ENCODE results near the gene KSR2.

Gene KSR2

DNA sequence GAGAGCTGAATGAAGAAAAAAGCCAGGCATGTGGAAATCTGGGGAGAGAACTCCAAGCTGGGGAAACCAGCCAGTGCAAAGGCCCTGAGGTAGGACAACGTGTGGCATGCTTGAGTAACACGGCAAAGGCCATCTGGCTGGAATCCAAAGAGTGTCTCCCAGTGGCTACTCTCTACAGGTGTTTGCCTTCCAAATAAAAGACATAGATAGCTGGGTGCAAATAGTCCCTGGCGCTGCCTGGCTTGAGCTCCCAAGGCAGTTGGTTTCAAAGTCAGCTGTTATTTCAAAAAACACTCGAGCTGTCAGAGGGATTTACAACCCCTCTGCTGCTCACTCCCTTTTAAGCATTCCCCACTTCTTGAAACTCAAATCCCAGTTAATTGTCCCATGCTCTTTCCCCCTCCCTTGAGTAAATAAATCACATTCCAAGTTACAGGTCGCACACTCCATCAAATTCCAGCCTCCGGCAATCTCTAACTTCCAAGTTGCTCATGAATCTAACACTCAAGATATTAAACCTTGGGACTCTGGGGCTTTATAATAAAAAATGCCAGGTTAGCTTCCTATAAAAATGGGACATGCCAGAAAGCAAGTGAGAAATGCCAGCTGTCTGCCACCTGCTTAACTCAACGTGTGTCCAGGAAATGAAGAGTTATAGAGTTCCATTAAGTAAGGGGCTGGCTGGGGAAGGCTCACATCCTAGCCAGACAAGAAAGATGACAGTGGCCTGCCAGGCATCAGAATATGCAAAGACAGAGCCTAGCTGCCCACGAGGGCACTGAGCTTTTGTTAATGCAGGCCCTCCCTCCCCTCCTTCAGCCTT lies 473.7 kb downstream of the KSR2 start:
- no peak for DNase-seq (ENCODE audit: low spot score)

DNA sequence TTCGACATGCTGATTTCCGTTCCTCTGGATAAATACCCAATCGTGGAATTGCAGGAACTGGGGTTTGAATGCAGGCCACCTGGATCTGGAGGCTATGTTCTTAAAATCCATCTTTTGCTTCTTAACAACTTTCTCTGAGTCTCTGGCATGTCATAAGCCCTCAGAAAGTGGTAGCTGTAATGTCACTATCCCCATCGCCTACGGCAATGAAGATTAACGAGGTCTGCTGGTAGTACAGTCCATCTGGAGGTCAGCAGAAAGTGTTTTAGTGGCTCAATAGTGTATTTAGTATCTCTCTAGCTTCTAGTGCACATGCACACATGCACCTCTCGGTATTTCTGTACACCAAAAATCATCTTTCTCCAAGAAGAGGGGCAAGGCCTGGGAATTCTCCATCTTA lies 477.1 kb downstream of the KSR2 start:
- DNase-seq (ENCODE audit: low spot score), result no peak

DNA sequence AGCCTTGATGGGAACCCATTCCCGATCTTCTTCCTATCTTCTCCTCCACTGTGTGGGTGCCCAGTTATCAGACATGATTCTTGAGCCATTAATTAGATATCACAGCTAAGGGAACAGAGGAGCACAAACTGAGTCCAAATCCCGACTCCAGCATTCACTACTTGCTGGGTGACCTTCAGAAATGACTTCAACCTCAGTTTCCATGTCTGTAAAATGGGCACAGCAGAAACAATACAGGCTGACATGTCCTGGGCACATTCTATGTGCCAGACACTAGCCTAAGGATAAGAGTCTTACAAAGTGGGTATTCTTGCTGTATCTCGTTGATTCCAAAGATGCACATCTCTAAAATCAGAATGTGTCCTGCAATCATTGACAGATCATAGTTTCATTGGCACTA lies 478.7 kb downstream of the KSR2 start:
- no peak for DNase-seq (ENCODE audit: low spot score)

DNA sequence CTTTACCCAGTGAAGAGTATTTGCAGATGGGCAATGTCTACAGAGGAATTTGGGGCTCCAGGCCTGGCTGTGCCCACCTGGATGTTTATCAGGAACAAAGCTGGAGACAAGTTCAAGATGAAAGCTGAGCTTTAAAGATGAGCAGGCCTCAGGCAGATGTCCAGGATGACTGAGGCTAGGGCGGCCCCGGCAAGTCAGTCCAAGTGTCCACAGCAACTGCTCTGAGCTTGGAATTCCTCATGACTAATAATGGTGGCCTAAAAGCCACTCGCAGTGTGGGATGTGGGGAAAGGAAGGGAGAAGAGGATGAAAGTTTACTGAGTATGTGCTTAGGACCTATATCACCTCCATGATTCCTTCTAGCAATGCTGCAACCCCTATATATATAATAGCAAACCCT lies 479.1 kb downstream of the KSR2 start:
- DNase-seq (ENCODE audit: low spot score), result no peak

DNA sequence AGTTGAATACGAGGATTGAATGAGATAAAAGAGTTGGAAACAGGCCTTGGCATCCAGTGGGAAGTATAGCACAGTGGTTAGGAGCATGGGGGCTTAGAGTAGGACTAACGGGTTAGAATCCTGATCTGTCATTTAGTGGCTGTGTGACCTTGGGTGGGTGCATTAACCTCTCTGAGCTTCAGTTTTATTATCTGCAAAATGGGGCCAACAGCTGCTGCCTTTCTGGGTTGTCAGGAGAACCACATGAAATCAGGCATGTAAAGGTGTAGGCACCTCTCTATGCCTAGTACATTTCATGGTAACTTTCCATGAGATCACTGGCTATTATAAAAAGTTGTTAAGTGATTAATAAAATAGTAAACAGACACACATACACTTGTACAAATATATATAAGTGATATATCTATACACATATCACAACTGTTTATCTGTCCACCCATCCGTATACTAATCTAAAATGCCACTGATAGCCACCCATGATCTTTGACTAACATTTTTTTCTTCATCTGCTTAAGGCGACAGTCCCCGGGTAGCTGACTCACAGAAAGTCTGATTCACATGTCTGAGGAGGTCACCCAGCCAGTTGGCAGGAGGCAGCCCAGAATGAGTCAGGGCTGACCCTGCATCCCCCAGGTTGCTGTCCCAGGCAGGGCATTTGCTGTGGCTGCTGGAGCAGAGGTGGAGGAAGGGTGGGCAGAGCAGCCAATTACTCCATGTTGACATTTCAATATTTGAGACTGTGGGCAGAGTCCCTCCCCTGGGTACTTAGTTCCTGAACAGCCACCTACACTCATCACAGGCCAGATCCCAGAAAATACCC lies 481.7 kb downstream of the KSR2 start:
- DNase-seq (ENCODE audit: low spot score), result peak; percentile 26

DNA sequence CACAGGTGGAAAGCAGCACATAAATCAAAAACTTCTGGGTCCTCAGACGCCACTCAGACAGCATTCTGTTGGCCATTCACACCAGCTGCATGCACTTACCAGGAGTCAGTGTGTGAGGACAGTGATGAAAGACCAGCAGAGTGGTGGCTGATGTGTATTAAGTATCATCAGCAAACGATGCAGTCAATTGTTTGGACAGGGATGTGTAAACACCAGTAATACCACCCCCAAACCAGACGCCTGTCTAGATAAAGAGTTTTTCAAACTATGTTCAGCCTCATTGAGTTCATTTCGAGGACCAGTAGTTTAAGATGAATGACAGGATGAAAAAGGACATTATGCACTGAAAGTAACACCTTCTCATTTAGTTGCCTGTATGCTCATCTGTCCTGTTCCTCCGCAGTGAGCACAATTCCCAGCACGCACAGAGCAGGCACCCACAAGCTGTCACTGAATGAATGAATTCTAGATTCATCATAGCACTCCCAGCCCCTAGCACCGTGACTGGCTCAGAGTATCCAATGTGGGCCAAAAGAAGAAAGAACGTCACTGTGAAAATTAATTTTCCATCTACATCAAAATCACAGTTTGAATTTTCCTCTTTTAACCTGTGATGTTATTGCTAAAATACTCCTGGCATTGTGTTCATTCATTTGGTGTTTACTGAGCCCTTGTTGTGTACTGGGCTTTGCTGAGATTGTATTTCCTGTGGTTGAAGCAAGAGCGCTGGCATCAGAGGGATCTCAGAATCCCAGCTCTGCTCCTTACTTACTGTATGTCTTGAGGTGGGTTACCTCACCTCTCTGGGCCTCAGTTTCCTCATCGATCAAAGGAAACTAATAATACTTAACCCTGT lies 482.6 kb downstream of the KSR2 start:
- no peak for DNase-seq (ENCODE audit: low spot score)

DNA sequence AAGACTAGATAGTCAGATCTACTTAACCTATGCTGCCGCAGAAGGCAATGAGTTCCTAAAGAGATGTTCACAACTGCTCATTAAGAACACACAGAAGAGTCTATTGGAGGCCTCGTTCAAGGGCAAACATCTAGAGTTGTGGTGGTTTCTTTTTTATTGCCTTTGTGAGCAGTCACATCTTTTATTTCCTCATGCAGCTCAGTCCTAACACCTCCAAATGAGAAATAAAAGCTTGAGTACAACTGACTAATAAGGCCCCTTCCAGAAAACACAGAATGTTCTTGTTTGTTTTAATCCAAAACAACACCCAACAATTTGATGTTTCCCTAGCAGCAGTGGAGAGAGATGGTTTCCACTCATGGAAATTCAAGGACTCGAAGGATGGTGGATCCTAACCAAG lies 483.9 kb downstream of the KSR2 start:
- DNase-seq (ENCODE audit: low spot score), result no peak

DNA sequence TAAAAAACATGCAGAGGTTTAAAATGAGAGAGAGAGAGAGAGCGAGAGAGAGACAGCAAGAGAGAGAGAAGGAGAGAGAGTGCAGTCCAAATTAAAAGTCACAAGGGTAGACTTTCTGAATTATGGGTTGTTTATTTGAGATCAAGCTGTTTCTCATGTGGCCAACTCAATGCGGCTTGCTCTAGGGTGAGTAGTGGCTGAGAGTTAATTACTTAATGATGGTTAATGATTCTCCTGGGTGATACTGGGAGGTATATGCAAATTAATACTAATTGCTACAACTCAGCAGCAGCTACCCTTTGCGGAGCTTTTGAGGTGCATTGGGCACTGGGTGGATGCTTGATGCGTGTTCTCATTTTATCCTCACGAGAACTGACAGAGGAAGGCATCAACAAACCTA lies 485.3 kb downstream of the KSR2 start:
- no peak for DNase-seq (ENCODE audit: low spot score)

DNA sequence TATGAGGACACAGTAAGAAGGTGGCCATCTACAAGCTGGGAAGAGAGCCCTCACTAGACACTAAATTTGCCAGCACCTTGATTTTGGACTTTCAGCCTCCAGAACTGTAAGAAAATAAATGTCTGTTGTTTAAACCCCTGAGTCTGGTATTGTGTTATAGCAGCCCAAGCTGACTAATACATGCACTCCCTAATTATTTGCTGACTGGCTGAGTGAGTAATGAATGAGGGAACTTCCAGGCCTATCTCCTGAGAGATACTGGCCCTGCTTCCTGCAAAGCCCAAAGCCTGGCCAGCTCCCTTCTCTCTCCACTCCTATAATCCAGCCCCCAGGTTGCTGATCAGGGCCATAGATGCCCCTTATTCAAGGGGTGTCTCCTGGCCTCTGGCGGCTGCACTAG lies 487.3 kb downstream of the KSR2 start:
- DNase-seq (ENCODE audit: low spot score), result no peak

DNA sequence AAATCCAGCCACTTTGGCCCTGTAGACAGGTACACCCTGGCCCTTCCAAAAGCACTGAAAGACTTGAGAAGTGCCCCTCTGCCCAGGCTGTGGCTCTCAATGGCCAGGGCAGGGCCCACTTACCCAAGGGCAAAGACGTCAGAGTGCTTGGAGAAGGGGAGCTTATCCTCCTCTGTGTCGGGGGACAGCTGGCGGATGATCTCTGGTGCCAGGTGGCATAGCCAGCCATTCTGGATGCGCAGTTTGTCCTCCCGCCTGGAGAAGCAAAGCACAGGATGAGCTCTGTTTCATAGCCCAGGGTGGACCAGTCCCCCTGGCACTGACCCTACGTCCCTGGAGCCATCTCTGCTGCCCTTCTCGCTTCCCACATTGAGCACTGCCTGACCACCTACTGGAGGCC lies 492.4 kb downstream of the KSR2 start:
- DNase-seq (ENCODE audit: low spot score), result no peak

DNA sequence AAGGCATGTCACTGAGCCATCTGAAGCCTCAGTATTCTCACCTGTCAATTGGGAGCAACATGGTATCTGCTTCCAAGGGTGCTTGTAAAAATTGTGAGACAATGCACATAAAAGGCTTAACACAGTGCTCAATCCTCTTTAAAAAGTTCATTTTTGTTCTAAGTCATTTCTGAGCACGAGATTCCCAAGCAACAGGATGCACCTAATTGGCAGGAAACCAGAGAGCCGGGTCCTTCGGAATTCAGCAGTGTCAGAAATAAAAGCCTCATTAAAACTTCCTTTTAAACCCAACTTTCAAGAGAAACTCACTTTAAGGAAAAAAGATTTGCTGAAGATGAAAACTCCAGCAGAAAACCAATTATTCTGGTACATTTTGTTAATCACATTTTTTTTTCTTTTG lies 494.9 kb downstream of the KSR2 start:
- DNase-seq (ENCODE audit: low spot score), result no peak

DNA sequence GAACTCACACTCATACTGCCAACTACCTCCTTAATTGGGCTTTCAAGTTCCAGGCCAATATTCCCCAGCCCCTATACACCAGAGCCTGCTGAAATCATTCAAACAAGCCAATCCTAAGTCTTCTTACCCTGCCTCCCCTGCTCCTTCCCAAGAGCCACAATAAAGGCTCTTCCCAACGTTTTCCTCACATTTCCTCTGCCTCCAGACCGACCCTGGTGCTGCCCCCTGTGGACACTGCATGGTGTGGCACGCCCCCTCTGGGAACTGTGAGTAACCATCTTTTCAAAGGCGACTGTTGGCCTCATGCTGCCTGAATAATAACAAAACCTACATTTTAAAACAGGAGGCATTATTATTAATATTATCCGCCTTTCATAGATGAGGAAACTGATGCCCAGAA lies 495.8 kb downstream of the KSR2 start:
- no peak for DNase-seq (ENCODE audit: low spot score)

DNA sequence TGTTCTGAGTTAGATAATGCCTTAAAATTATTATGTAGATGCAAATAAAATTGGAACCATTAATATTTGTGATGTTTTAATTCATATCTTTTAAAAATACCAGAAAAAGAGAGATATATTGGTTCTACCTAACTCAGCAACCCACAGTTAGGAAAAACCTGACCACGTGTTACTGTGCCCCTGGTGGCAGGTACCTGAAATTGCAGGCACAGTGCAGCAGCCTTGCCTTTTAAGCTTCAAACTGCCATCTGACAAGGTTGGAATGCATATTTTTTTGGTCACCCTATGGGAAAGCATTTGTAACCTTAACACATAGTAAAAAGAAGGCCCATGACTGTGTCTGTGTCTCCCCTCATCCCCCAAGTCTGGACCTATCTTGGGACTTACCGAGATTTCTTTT lies 498.0 kb downstream of the KSR2 start:
- DNase-seq (ENCODE audit: low spot score), result no peak

DNA sequence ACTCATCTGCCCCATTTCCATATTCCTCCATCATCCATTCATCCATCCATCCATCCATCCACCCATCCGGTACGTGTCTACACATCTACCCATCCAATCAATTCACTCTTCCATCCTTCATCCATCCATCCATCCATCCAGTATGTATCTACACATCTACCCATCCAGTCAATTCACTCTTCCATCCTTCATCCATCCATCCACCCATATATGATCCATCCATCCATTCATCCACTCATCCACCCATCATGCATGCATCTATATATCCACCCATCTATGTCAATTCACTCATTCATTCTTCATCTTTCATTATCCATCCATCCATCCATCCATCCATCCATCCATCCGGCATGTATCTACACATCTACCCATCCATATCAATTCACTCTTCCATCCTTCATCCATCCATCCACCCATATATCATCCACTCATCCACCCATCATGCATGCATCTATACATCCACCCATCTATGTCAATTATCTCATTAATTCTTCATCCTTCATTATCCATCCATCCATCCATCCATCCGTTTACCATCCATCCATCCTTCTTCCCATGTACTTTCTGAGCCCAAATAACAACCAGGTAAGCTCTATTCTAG lies 498.8 kb downstream of the KSR2 start:
- DNase-seq (ENCODE audit: low spot score), result no peak

DNA sequence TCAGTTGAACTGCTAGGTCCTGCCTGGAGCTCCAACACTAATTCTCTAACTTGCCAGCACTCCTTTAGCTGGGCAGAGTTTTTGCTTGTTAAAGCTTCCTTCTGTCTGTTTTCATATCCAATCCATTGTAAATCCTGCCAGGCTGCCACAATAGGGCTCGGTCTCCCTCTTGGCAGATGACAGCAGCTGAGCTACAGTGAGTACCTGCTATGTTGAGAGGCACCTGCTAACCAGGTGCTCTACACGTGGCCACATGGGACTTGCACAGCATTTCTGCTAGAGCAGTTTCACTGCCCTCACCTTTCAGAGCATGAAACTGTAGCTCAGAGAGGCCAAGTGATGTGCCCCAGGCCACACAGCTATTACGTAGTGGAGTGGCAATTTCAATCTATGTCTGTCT lies 500.8 kb downstream of the KSR2 start:
- no peak for DNase-seq (ENCODE audit: low spot score)

DNA sequence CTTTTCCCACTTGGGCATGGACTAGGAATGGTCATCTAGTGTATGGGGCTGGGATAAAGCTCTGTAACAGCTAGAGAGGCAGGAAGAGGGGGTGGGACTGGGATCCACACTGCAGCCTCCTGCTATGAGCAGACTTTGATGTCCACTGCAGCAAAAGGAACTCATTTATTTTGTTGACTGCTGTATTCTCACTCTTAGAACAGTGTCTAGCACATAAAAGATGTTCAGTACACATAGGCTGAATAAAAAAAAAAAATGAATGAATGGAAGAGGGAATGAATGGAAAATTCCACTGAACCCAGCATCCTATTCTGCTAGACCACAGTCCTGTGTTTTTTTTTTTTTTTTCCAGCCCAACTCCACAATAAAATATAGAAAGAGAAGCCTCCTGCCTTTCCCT lies 501.2 kb downstream of the KSR2 start:
- no peak for DNase-seq (ENCODE audit: low spot score)

DNA sequence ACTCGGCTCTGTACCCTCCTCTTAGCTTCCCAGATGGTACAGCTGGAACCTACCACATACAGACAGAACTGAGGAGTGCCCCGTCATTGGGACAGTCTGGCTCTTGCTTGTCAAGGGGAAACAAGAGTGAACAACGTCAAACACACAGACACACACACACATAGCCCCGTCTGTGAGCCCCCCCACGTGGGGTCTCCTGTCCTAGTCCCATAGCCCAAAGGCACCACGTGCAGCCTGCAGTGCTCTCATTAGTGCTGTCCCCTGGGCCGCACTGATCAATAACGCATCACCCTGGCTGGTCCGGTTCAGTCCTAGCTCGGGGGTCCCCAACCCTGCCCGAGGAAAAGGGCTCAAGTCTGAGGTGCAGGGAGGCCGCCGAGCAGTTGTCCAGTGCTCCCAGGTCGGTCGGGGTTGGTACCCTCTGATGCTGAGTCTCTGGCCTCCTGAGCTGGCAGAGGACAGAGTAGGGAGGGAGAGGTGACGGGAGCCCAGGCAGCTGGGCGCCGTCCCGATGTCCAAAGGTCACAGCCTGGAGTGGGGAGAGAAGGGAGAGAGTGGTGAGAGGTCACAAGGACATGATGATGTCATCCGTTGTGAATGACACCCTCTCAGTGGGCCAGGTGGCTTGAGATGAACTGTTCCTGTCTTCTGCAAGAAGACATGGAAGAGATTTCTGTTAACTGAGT lies 502.0 kb downstream of the KSR2 start:
- no peak for DNase-seq (ENCODE audit: low spot score)

DNA sequence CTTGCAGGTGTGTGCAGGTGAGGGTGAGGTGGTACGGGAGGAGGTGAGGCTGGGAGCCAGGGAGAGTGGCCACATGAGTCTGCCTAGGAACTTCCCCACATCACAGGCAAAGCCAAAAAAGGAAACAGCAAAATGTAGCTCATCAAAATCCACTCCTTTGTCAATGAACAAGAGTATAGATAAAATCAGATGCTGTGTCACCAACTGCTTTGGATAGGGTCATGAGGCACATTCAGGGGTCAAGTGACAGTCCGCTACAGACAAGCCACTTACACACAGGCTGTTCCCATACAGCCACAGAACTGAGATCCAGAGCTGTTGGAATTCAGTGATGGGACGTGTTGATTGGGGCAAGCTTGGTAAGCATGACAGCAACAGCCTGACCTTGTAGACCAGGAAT lies 507.1 kb downstream of the KSR2 start:
- DNase-seq (ENCODE audit: low spot score), result no peak

DNA sequence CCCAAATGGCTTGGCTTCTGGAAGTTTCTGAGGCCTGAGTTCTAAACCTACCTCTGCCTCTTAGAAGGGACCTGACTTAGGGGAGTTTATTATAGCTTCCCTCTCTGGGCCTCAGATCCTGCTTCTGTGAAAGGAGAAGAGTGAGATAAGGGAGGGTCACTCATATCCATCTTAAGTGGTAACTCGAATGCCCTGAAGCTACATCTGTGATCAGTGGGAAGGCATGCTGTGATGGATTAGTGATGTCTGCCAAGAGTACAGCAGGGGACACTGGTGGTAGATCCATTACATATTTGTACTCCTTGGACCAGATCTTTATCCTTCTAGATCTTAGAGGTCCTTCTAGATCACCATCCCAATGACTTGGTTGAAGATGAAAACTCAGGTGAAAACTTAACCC lies 509.6 kb downstream of the KSR2 start:
- DNase-seq (ENCODE audit: low spot score), result no peak

DNA sequence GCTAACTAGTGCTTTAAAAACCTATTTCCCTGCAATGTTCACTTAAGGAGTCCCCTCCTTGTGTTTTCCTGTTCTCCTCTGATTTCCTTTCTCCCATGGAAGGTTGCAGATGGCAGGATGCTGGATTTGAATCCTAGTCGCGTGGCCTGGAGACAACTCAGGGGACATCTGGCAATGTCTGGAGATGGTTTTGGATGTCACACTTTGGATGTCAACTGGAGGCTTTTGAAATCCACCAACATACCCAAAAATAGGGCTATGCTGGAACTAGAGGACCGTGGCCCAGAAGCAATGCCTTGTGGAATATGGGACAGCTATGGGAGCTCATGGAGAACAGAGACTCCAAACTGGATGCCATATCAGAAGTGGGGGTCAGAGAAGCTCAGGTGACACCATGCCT lies 511.6 kb downstream of the KSR2 start:
- no peak for DNase-seq (ENCODE audit: low spot score)

DNA sequence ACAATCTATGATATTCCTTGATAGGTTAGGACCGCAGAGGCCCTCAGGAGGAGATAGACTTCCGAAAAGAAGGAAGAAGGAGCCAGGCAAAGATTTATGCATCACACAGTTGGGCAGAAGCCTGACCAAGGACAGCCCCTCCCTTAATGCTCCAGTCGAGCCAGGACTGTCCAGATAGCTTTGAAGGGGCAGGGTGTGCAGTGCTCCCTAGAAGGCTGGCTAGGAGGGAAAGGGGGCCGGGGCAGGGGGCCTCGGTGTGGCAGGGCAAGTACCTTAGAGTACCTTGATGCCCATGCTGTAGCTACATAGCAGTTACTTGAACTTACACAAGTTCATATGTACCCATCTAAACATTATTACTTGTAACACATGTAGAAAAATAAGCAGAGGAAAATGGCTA lies 512.7 kb downstream of the KSR2 start:
- no peak for DNase-seq (ENCODE audit: low spot score)

DNA sequence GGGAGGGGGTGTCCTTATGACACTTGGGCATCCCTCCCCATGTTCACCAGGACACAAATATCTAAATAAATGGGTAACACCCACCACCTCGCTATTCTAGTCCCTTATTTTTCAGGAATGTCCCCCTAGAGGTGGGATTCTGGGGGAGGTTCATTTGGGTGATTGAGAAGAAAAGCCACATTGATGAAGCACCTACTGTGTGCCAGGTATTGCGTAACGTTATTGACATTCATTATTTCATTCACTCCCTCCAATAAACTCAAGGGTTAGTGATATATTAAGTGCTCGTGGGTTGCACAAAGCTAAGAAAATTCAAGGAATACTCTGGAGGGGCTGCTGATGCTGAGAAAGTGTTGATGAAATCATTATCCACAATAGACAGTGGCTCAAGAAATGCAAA lies 514.8 kb downstream of the KSR2 start:
- no peak for DNase-seq (ENCODE audit: low spot score)
